Lung (tissue), 12 donors: ENCODE data around the gene PITHD1. TPM values are rescaled to one million over a fixed set of nuclear protein-coding genes. Genes with fewer than 3 reads are reported as not detected.

Experiments
- ATAC-seq: fragments of 200-7000 bp; cut with Tn5 transposase; one replicate; pipeline ENCODE4 v1.9.1; 2020; ENCODE audit warnings: moderate number of reproducible peaks; ENCODE audit not compliant: insufficient read depth, low FRiP score
- DNase-seq, 3 donors: peaks; one replicate each; pipeline ENCODE4 v3.0.0-alpha.2; 2013 to 2017
- H3K27ac ChIP-seq, 2 donors: one replicate each; pipeline ENCODE4 v1.5.1; 2013; ENCODE audit warnings: mild to moderate bottlenecking in 2 of 2, moderate library complexity in 2 of 2, control low read depth in 1 of 2, inconsistent platforms in 1 of 2, low read depth in 1 of 2, low read length in 1 of 2
- H3K27me3 ChIP-seq, 3 donors: one replicate each; pipeline ENCODE4 v1.5.1; 2013; ENCODE audit warnings: low read length in 2 of 3; ENCODE audit not compliant: control insufficient read depth in 3 of 3, insufficient read depth in 3 of 3
- H3K36me3 ChIP-seq, 4 donors: one replicate each; pipeline ENCODE4 v1.5.1; 2013; ENCODE audit warnings: low read length in 4 of 4, mild to moderate bottlenecking in 1 of 4, moderate library complexity in 1 of 4; ENCODE audit not compliant: control insufficient read depth in 4 of 4, insufficient read depth in 4 of 4
- H3K4me1 ChIP-seq, 5 donors: one replicate each; pipeline ENCODE4 v1.5.1; 2013; ENCODE audit warnings: low read length in 5 of 5, mild to moderate bottlenecking in 2 of 5, moderate library complexity in 1 of 5; ENCODE audit not compliant: control insufficient read depth in 5 of 5, insufficient read depth in 5 of 5
- H3K4me3 ChIP-seq: one replicate; pipeline ENCODE4 v1.5.1; 2013; ENCODE audit warnings: mild to moderate bottlenecking, control low read depth, moderate library complexity
- H3K9ac ChIP-seq, 2 donors: one replicate each; pipeline ENCODE4 v1.5.1; 2013; ENCODE audit warnings: low read length in 2 of 2, control low read depth in 1 of 2; ENCODE audit not compliant: insufficient read depth in 1 of 2
- H3K9me3 ChIP-seq, 4 donors: one replicate each; pipeline ENCODE4 v1.5.1; 2013; ENCODE audit warnings: low read length in 3 of 4, mild to moderate bottlenecking in 1 of 4, moderate library complexity in 1 of 4; ENCODE audit not compliant: control insufficient read depth in 4 of 4, insufficient read depth in 3 of 4
- CTCF ChIP-seq: IDR thresholded peaks from 2 replicates; pipeline ENCODE4 v1.5.1; 2012; ENCODE audit warnings: mild to moderate bottlenecking; ENCODE audit errors: control extremely low read depth, extremely low read depth
- WGBS, 2 donors: extraction: QIAGEN DNeasy Blood & Tissue Kit; methylation state at CpG; one replicate each; pipeline ENCODE4 v1.1.7; 2013; 5-methylcytosine and 5-hydroxymethylcytosine counted together
- polyA plus RNA-seq, 2 donors: library from polyadenylated mRNA; stranded (reverse); fragments of 200-250 nt; gene quantifications; one replicate each; pipeline ENCODE4 v1.2.1, GENCODE V29; 2013
- total RNA-seq, 2 donors: library from RNA; depleted of rRNA in 1 of 2; stranded (reverse); fragments of >200 nt in 1 of 2; gene quantifications; one replicate each; pipeline ENCODE4 v1.2.1, GENCODE V29; 2014 to 2021
- donor health status: control.
- donor health status: control.
- donor health status: Bipolar disorder and iron deficiency.
- donor health status: healthy.
- donor health status: DM: yes; HTN: yes; CAD: no.

Gene PITHD1
- total and polyA plus RNA-seq, 4 donors: 39.2 to 55.7 (median 47.4) TPM

GRCh38 chr1:23836037-23836436 lies 57.8 kb downstream of the PITHD1 start:
- Histone ChIP-seq H3K36me3 (no peaks in the 10 kb centered on the region), H3K4me1 (peaks cover 0 to 3% (median 0%) of the 10 kb centered on the region in 5 donors), H3K27me3 (peaks cover 0 to 6% (median 0%) of the 10 kb centered on the region in 3 donors), H3K9ac (no peak overlapping the region), H3K27ac (no peak overlapping the region), H3K4me3 (no peak overlapping the region), H3K9me3 (no peaks in the 10 kb centered on the region)
- no peak for TF ChIP-seq CTCF
- WGBS, 2 donors: 51 to 62% methylated on average over 3 of the region's 3 CpGs
- ATAC-seq: no peak
- DNase-seq: no peak

Other genes with a start within 250 kb of the PITHD1 start
- gene E2F2, start 247.2 kb upstream of the PITHD1 start, total RNA-seq: 1 to 10 TPM; 1.7 to 4.9 TPM
- 1 to 10 TPM in 1 of 2 donors, under 1 TPM in 1; 0.83 to 1.2 TPM for gene E2F2, start 247.2 kb upstream of the PITHD1 start, polyA plus RNA-seq
- 100 to 1,000 TPM; 119 to 192 TPM for gene ID3, start 218.9 kb upstream of the PITHD1 start, total RNA-seq
- 100 to 1,000 TPM; 134 to 275 TPM for gene ID3, start 218.9 kb upstream of the PITHD1 start, polyA plus RNA-seq
- 1,000 to 10,000 TPM in 1 of 2 donors, 100 to 1,000 TPM in 1; 775 to 1,368 TPM for gene RPL11, start 86.6 kb upstream of the PITHD1 start, total RNA-seq
- gene RPL11, start 86.6 kb upstream of the PITHD1 start, polyA plus RNA-seq: 1,000 to 10,000 TPM; 1,517 to 3,087 TPM
- gene ELOA, start 34.9 kb upstream of the PITHD1 start, total RNA-seq: 10 to 100 TPM; 36.2 to 65.0 TPM
- gene ELOA, start 34.9 kb upstream of the PITHD1 start, polyA plus RNA-seq: 10 to 100 TPM; 24.0 to 27.3 TPM
- 10 to 100 TPM; 30.9 to 66.8 TPM for gene LYPLA2, start 12.7 kb downstream of the PITHD1 start, total RNA-seq
- gene LYPLA2, start 12.7 kb downstream of the PITHD1 start, polyA plus RNA-seq: 10 to 100 TPM; 67.1 to 83.1 TPM
- 10 to 100 TPM; 21.4 to 83.9 TPM for gene GALE, start 22.3 kb downstream of the PITHD1 start, total RNA-seq
- 100 to 1,000 TPM in 1 of 2 donors, 10 to 100 TPM in 1; 76.0 to 146 TPM for gene GALE, start 22.3 kb downstream of the PITHD1 start, polyA plus RNA-seq
- 10 to 100 TPM; 46.6 to 47.6 TPM for gene HMGCL, start 47.0 kb downstream of the PITHD1 start, total RNA-seq
- gene HMGCL, start 47.0 kb downstream of the PITHD1 start, polyA plus RNA-seq: 10 to 100 TPM; 33.3 to 41.2 TPM
- 10 to 100 TPM; 31.2 to 39.6 TPM for gene FUCA1, start 89.9 kb downstream of the PITHD1 start, total RNA-seq
- 10 to 100 TPM; 31.5 to 41.1 TPM for gene FUCA1, start 89.9 kb downstream of the PITHD1 start, polyA plus RNA-seq
- under 1 TPM; 0.09 to 0.46 TPM for gene CNR2, start 134.9 kb downstream of the PITHD1 start, total RNA-seq
- under 1 TPM; 0.04 to 0.11 TPM for gene CNR2, start 134.9 kb downstream of the PITHD1 start, polyA plus RNA-seq
- gene PNRC2, start 181.4 kb downstream of the PITHD1 start, total RNA-seq: 100 to 1,000 TPM in 1 of 2 donors, 10 to 100 TPM in 1; 86.2 to 159 TPM
- gene PNRC2, start 181.4 kb downstream of the PITHD1 start, polyA plus RNA-seq: 10 to 100 TPM; 70.7 to 93.6 TPM
- gene SRSF10, start 201.9 kb downstream of the PITHD1 start, total RNA-seq: 100 to 1,000 TPM in 1 of 2 donors, 10 to 100 TPM in 1; 82.6 to 251 TPM
- 10 to 100 TPM; 55.1 to 74.2 TPM for gene SRSF10, start 201.9 kb downstream of the PITHD1 start, polyA plus RNA-seq